SK-N-DZ (cell line): ENCODE results near the gene BEST3.
"Not testable (repeated sequence)": the region's sequence is repeated elsewhere in the genome, so short reads cannot be mapped to it uniquely, and the experiment has no call there.

Experiments
- DNase-seq: peaks from one replicate; pipeline ENCODE4 v3.0.0-alpha.2; 2015; ENCODE audit warnings: low spot score

BEST3 gene

DNA sequence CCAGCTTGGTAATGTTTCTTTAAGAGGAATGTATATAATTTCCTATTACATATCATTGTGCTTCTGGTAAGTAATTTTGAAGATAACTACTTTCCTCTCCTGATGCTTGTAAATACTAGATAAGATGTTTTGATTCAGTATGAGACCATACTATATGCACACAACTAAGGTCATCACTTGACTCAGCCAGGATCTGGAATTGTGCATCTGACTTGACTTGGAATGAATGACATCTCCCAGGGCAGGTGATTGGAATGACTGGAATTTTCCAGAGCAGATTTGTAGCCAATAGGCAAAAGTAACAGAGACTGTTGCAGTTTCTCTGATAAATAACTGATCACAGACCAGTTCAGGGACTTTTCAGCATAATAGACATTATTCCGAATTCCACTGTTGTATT lies 11.1 kb downstream of the BEST3 start:
- no peak for DNase-seq

DNA sequence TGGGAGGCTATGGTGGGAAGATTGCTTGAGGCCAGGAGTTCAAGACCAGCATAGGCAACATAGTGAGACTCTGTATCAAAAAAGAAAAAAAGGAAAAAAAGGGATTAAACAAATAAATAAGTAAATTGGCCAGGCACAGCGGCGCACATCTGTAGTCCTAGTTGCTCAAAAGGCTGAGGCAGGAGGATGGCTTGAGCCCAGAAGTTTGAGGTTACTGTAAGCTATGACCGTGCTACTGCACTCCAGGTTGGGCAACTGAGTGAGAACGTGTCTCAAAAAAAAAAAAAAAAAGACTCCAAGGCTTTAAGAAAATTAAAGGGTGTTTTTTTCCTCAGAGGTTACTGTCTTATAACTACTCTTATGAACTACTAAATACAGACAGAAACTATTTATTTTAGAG lies 11.7 kb downstream of the BEST3 start:
- DNase-seq = no peak

DNA sequence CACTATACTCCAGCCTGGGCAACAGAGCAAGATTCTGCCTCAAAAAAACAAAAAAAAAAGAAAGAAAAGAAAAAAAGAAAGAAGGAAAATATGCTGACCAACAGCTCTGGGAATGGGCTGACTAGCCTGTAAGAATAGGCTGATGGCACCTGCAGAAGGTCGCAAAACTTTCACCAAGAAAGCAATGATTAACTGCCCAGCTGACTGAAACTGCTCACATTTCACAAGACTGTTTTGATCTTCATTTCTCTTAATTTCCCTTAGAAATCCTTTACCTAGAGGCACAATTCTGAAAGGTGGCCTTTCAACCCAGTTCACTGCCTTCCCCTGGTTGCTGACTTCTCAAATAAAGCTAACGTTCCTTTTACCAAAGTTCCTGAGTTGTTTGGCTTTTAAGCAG lies 12.4 kb downstream of the BEST3 start:
- no peak for DNase-seq

DNA sequence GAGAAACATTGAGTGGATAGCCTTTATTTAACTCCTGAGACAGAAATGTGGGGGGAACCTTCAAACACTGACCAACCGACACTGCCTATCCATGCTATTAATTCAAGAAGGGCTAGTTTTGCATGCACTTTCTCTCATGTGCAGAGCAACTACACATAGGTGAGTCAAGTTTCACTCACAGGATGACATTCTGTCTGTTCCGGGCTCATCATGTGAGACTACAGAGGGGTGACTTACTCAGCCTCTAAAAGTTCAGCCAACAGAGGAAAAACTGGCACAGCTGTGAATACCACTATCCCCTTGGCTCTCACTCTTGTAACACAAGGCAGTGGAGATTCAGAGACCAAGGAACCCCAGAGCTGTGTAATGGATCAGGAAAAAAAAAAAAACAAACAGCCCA lies 13.3 kb downstream of the BEST3 start:
- DNase-seq = no peak

GRCh38 chr12:69684466-69684865 lies 14.6 kb downstream of the BEST3 start:
- DNase-seq = no peak

- no peak for DNase-seq
Measured at GRCh38 chr12:69682110-69682755, 16.9 kb downstream of the BEST3 start.

GRCh38 chr12:69679119-69679518 lies 20.0 kb downstream of the BEST3 start:
- DNase-seq = no peak

DNA sequence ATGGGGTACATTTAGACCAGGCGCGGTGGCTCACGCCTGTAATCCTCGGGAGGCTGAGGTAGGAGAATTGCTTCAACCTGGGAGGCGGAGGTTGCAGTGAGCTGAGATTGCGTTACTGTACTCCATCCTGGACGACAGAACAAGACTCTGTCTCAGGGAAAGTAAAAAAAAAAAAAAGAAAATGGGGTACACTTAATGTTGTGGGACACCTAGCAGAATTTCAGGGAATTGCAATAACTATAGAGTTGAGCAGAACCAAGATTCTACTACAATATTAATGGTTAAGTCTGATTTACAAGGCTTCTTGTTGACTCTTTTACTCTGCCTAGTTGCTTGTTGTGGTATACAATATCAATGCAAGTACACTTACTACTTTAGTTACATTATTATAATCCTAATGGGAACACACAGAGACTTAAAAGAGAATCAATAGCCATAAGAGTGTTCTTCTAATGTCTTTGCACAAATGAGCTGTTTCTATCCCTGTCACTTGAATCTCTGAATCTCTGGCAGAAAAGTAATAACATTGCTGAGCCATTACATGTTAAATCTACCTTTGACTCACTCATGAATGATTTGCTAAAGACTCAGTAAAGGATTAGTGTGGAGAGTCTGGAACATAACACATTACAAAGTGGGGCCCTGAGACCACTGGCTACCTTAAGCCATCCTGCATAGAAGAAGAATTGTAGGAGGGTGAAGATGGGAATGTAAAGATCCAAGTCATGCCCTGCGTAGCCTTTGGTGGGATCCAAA lies 22.7 kb downstream of the BEST3 start:
- DNase-seq = no peak

DNA sequence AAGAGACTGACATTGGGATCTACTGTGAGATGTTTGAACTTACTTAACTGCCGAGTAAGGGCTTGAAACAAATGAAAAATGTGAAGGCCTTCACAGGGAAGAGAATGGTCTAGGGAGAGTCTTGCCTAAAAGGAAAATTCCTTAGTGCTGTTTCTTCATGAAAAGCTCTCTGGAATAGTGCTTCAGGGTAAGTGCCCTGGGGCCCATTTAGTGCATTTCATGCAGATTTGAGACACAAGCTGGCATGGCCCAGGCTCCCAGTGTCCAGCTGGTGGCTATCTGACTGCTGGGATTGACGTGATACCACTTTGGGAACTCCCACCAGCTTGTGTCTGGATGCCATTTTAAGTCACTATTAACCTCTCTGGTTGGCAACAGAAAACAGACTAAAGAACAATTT lies 26.9 kb downstream of the BEST3 start:
- no peak for DNase-seq

GRCh38 chr12:69671597-69671996 lies 27.5 kb downstream of the BEST3 start:
- DNase-seq = no peak

GRCh38 chr12:69666798-69667197 lies 32.3 kb downstream of the BEST3 start:
- DNase-seq = no peak

GRCh38 chr12:69664930-69665377 lies 34.1 kb downstream of the BEST3 start:
- not testable (repeated sequence) for DNase-seq

DNA sequence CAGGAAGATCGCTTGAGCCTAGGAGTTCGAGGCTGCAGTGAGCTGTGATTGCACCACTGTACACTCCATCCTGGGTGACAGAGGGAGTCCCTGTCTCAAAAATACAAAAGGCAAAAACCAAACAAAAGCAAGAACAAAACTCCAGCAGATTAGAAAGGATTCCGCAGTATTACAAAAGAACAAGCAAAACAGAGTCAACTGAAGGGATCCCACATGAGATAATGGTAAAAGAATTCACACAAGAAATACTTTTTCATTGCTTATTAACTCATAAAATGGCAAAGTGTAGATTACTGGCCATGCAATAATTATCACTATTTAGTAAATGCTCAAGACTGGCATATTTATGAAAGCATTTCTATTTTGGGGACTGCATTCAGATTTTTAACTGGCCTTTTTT lies 35.4 kb downstream of the BEST3 start:
- no peak for DNase-seq

DNA sequence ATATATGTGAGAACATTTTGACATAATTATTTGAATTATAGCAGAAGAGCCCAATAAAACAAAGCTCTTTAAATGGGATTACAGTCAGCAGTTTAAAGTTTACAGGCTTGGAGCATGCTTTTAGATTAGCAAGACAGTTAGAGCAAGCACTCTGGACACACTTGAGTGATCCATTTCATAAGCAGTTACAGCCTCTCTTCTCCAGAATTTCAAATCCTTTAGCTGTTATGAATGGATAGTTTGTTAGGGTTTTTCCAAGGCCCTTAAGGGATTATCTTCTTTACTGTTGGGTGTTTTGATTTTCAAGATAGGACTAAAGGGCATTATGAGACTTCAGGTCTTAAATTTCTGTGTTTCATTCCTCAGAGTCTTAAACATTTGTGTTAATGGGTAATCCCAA lies 36.3 kb downstream of the BEST3 start:
- no peak for DNase-seq

GRCh38 chr12:69661386-69661785 lies 37.7 kb downstream of the BEST3 start:
- DNase-seq = no peak

GRCh38 chr12:69660164-69660863 lies 38.8 kb downstream of the BEST3 start:
- DNase-seq = no peak

DNA sequence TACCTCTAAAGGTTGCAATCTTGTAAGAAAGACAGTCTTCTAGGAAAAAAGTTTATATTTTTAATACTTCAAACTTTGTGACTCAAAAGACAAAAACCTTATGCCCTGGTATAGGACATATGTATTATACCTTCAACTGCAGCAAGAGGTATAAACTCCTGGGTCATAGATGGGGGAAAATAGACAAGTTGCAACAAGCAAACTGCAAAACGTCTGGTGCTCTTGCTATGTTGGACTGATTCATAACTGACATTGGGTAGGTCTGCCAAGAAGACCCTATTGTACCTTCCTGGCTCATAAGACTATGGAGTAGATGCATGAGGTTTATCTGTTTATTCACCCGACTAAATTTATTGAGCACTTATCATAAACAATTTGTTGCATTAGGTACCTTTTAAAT lies 40.9 kb downstream of the BEST3 start:
- DNase-seq = no peak

- DNase-seq = no peak
Measured at GRCh38 chr12:69657376-69658137, 41.5 kb downstream of the BEST3 start.

GRCh38 chr12:69655616-69656340 lies 43.3 kb downstream of the BEST3 start:
- DNase-seq = no peak

DNA sequence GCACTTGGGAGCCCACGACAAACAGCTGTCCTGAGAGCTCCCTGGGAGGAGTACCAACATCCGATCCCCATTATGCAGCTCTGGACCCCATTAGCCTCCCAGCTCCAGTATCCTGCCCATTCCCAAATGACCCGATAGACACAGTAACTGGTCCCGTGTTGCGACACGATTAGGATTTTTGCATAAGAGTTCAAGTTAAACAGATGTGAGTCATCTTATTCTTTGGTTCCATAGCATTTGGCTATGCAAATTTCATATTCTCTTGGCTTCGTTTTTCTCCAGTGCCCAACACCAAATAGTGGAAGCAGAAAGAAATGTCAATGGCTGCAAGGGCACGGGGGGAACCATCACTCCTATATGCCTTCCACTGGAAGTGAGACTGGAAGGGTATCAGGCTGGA lies 45.4 kb downstream of the BEST3 start:
- DNase-seq = no peak

DNA sequence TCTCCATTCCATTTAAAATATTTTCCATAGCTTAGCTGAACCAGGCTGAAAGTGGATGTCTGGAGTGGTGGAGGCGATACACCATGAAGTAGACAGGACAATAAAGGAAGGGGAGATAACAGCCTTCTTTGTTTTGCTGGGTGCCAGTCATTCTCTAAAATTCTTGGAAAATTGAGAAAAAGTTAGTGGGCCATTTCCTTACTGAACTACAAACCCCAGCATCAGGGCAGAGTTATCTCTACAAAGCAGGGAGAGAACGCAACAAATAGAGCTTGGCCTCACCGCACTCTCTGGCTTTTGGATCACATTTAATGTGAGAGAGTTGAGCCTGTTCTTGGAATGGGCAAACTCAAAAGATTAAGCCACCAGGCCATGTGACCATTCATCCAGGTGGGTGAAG lies 47.2 kb downstream of the BEST3 start:
- no peak for DNase-seq
